ENCODE data around the gene LBP. TPM values are rescaled to one million over a fixed set of nuclear protein-coding genes. Genes with fewer than 3 reads are reported as not detected.
A peak's percentile ranks its signal among the peaks of the same experiment; 100 is the strongest.

Gene LBP
- total and polyA plus RNA-seq, 8 donors = 0.12 to 1.8 TPM; not detected in 6

GRCh38 chr20:38414769-38415450, 68.6 kb downstream of the LBP start:
- intact Hi-C loops (cut with DNase I) = no loop called here
- Histone ChIP-seq H3K4me3 (no peak overlapping the region), H3K9me3 (no peaks in the 10 kb centered on the region), H3K27ac (no peak overlapping the region), H3K36me3 (peaks cover 0 to 92% of the 10 kb centered on the region in 2 donors), H3K27me3 (no peaks in the 10 kb centered on the region), H3K4me1 (no peaks in the 10 kb centered on the region)
- ATAC-seq = no peak
- TF ChIP-seq, protein P1, sequence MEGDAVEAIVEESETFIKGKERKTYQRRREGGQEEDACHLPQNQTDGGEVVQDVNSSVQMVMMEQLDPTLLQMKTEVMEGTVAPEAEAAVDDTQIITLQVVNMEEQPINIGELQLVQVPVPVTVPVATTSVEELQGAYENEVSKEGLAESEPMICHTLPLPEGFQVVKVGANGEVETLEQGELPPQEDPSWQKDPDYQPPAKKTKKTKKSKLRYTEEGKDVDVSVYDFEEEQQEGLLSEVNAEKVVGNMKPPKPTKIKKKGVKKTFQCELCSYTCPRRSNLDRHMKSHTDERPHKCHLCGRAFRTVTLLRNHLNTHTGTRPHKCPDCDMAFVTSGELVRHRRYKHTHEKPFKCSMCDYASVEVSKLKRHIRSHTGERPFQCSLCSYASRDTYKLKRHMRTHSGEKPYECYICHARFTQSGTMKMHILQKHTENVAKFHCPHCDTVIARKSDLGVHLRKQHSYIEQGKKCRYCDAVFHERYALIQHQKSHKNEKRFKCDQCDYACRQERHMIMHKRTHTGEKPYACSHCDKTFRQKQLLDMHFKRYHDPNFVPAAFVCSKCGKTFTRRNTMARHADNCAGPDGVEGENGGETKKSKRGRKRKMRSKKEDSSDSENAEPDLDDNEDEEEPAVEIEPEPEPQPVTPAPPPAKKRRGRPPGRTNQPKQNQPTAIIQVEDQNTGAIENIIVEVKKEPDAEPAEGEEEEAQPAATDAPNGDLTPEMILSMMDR (IDR thresholded peaks at IDR 0.05) = no peak
- DNase-seq = no peak

- Histone ChIP-seq H3K36me3 (peaks cover 6 to 100% of the 10 kb centered on the region in 2 donors), H3K4me3 (no peak overlapping the region), H3K27me3 (no peaks in the 10 kb centered on the region), H3K9me3 (no peaks in the 10 kb centered on the region), H3K4me1 (no peaks in the 10 kb centered on the region), H3K27ac (no peak overlapping the region)
- peak in 1 of 4 donors; percentile 9 for DNase-seq
- intact Hi-C loops (cut with DNase I) = no loop called here
- TF ChIP-seq, protein P1 (IDR thresholded peaks at IDR 0.05) = no peak
- ATAC-seq = peak; percentile 85
Measured at GRCh38 chr20:38418509-38419204, 72.4 kb downstream of the LBP start.

GRCh38 chr20:38420388-38421085, 74.3 kb downstream of the LBP start:
- no peaks in the 10 kb centered on the region for H3K9me3 ChIP-seq
- peaks cover 6 to 100% of the 10 kb centered on the region in 2 donors for H3K36me3 ChIP-seq
- DNase-seq (no peak), ATAC-seq (no peak)
- H3K27ac ChIP-seq = no peak overlapping the region
- H3K4me3 ChIP-seq = no peak overlapping the region
- H3K4me1 ChIP-seq = no peaks in the 10 kb centered on the region
- H3K27me3 ChIP-seq = no peaks in the 10 kb centered on the region
- intact Hi-C loops (cut with DNase I) = no loop called here
- TF ChIP-seq, protein P1 (IDR thresholded peaks at IDR 0.05) = no peak

DNA sequence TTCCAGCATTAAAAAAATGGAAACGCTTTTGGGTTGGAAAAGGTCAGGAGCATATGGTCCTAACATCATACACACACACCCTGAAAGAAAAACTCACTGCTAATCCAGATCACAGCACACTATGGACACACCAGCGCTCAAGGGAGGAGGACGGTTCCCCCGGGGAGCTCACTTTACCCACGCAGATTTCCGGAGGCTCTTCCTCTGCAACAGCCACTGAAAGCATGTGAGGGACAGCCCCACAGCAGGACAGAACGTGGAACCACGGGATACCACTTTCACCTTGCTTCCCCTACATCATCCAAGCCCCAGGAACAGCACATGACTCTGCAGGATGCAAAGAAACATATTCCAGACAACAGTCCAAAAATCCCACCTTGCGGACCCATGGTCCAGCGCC, 75.6 kb downstream of the LBP start:
- intact Hi-C loops (cut with DNase I) = no loop called here
- Histone ChIP-seq H3K27ac (no peak overlapping the region), H3K36me3 (peaks cover 6 to 99% of the 10 kb centered on the region in 2 donors), H3K9me3 (no peaks in the 10 kb centered on the region), H3K27me3 (no peaks in the 10 kb centered on the region), H3K4me1 (no peaks in the 10 kb centered on the region), H3K4me3 (no peak overlapping the region)
- DNase-seq (no peak), ATAC-seq (no peak)
- TF ChIP-seq, protein P1 (IDR thresholded peaks at IDR 0.05) = no peak

DNA sequence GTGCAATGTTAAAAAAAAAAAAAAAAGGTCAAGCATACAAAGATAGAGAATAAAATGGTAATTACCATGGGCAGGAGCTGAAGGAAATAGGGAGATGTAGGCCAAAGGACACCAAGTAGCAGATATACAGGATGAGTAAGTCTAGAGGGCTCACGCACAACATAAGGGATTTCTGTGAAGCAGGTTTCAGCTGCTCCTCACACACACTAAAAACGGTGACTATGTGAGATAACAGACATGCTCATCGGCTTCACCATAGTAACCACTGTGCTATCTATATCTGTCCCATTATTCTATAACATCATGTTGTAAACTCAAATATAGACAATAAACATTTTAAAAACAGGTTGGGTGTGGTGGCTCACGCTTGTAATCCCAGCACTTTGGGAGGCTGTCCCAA, 77.3 kb downstream of the LBP start:
- H3K27ac ChIP-seq = no peak overlapping the region

More for the DNA sequence above, 77.3 kb downstream of the LBP start:
- TF ChIP-seq, protein P1 (IDR thresholded peaks at IDR 0.05) = no peak
- intact Hi-C loops (cut with DNase I) = no loop called here
- Histone ChIP-seq H3K4me3 (no peak overlapping the region), H3K27me3 (no peaks in the 10 kb centered on the region), H3K36me3 (peaks cover 6 to 99% of the 10 kb centered on the region in 2 donors), H3K9me3 (no peaks in the 10 kb centered on the region), H3K4me1 (no peaks in the 10 kb centered on the region)
- no peak for DNase-seq
- ATAC-seq = no peak

Measured in left lung (tissue), 10 donors.